ENCODE data around the gene UBE3B.
"Not testable (repeated sequence)": the region's sequence is repeated elsewhere in the genome, so short reads cannot be mapped to it uniquely, and the experiment has no call there.

Gene UBE3B

GRCh38 chr12:109477185-109477962 is at the start of gene UBE3B, which contains the start of gene KCTD10:
Gene UBE3B, plus strand, starts transcription at chr12:109477634. Its CDS starts 5,918 bp downstream, at chr12:109483552.
Gene KCTD10, minus strand, starts transcription at chr12:109477300. Its CDS starts 38 bp downstream, at chr12:109477262.
- no peak for DNase-seq

- no peak for DNase-seq
These were observed 49.3 kb upstream of the UBE3B start for GRCh38 chr12:109428037-109428629.

GRCh38 chr12:109428804-109429203 is 48.6 kb upstream of the UBE3B start:
- DNase-seq = not testable (repeated sequence)

GRCh38 chr12:109430244-109430643 is 47.2 kb upstream of the UBE3B start:
- no peak for DNase-seq

GRCh38 chr12:109432431-109432830 is 45.0 kb upstream of the UBE3B start:
- no peak for DNase-seq

- no peak for DNase-seq
These were observed 44.6 kb upstream of the UBE3B start for GRCh38 chr12:109432842-109433304.

- DNase-seq = no peak
These were observed 43.8 kb upstream of the UBE3B start for GRCh38 chr12:109433618-109434017.

- DNase-seq = no peak
These were observed 42.9 kb upstream of the UBE3B start for GRCh38 chr12:109434582-109434981.

GRCh38 chr12:109435428-109436187 is 41.8 kb upstream of the UBE3B start:
- DNase-seq = no peak

- no peak for DNase-seq
These were observed 41.3 kb upstream of the UBE3B start for GRCh38 chr12:109436188-109436560.

- DNase-seq = no peak
These were observed 38.3 kb upstream of the UBE3B start for GRCh38 chr12:109439181-109439580.

- not testable (repeated sequence) for DNase-seq
These were observed 37.5 kb upstream of the UBE3B start for GRCh38 chr12:109439951-109440350.

GRCh38 chr12:109440851-109441490 is 36.5 kb upstream of the UBE3B start:
- no peak for DNase-seq

- DNase-seq = no peak
These were observed 33.6 kb upstream of the UBE3B start for GRCh38 chr12:109443794-109444193.

- no peak for DNase-seq
These were observed 33.2 kb upstream of the UBE3B start for GRCh38 chr12:109444259-109444658.

- DNase-seq = no peak
These were observed 32.2 kb upstream of the UBE3B start for GRCh38 chr12:109445191-109445609.

GRCh38 chr12:109446869-109447268 is 30.6 kb upstream of the UBE3B start:
- DNase-seq = no peak

GRCh38 chr12:109447482-109447881 is 30.0 kb upstream of the UBE3B start:
- DNase-seq = no peak

GRCh38 chr12:109448272-109448671 is 29.2 kb upstream of the UBE3B start:
- DNase-seq = no peak

- no peak for DNase-seq
These were observed 28.6 kb upstream of the UBE3B start for GRCh38 chr12:109448707-109449390.

GRCh38 chr12:109449845-109450532 is 27.4 kb upstream of the UBE3B start:
- no peak for DNase-seq

- no peak for DNase-seq
These were observed 26.5 kb upstream of the UBE3B start for GRCh38 chr12:109450980-109451379.

Data from cortex of kidney (tissue), 1 donor.